HuH-7 (cell line): ENCODE results near the gene NATD1.
A peak's percentile ranks its signal among the peaks of the same experiment; 100 is the strongest.

ENCODE experiments used
- DNase-seq: peaks from one replicate; pipeline ENCODE4 v3.0.0; 2011; ENCODE audit warnings: low spot score

NATD1 gene

GRCh38 chr17:21289902-21290571, 36.8 kb upstream of the NATD1 start:
- no peak for DNase-seq

GRCh38 chr17:21289175-21289901, 36.1 kb upstream of the NATD1 start:
- no peak for DNase-seq

- DNase-seq: no peak
Observed at GRCh38 chr17:21288571-21289017, 35.4 kb upstream of the NATD1 start.

GRCh38 chr17:21287703-21288449, 34.7 kb upstream of the NATD1 start:
- DNase-seq: no peak

- no peak for DNase-seq
Observed at GRCh38 chr17:21286909-21287702, 33.9 kb upstream of the NATD1 start.

- peak; percentile 88 for DNase-seq
Observed at GRCh38 chr17:21286066-21286770, 33.0 kb upstream of the NATD1 start.

GRCh38 chr17:21285164-21286065, 32.2 kb upstream of the NATD1 start:
- no peak for DNase-seq

GRCh38 chr17:21284319-21285163, 31.3 kb upstream of the NATD1 start, which contains the start of gene MAP2K3:
MAP2K3 (plus strand) TSS chr17:21284711; CDS start chr17:21284921, 210 bp downstream.
- peak; percentile 96 for DNase-seq

- no peak for DNase-seq
Observed at GRCh38 chr17:21283482-21284318, 30.5 kb upstream of the NATD1 start.

GRCh38 chr17:21282850-21283249, 29.6 kb upstream of the NATD1 start:
- DNase-seq: no peak

- no peak for DNase-seq
Observed at GRCh38 chr17:21282231-21282630, 29.0 kb upstream of the NATD1 start.

GRCh38 chr17:21280081-21280518, 26.9 kb upstream of the NATD1 start:
- DNase-seq: peak; percentile 86

GRCh38 chr17:21279582-21279981, 26.4 kb upstream of the NATD1 start:
- no peak for DNase-seq

GRCh38 chr17:21279198-21279535, 26.0 kb upstream of the NATD1 start:
- DNase-seq: no peak

GRCh38 chr17:21278450-21279197, 25.4 kb upstream of the NATD1 start:
- no peak for DNase-seq

GRCh38 chr17:21277332-21277731, 24.1 kb upstream of the NATD1 start:
- no peak for DNase-seq

- DNase-seq: no peak
Observed at GRCh38 chr17:21276264-21276588, 23.0 kb upstream of the NATD1 start.
